ENCODE data around the gene CRACDL. TPM values are rescaled to one million over a fixed set of nuclear protein-coding genes. Genes with fewer than 3 reads are reported as not detected.

The CRACDL gene
- total RNA-seq, 1 experiment from 2014 or later: 2.4 TPM

GRCh38 chr2:98909317-98910211 lies 26.5 kb downstream of the CRACDL start:
- ATAC-seq (peak; percentile 64), DNase-seq (ENCODE audit: low read depth, low spot score) (no peak)
- ChIA-PET CTCF (no interaction called here), POLR2A (interaction anchor here (0.6 kb wide), 1 partner anchor 70 kb away, joined by 4 read pairs; no protein-coding TSS in a partner anchor)
- BruUV-seq (replicated peaks): no TSS peak
- no peak overlapping the region for H3K4me3 ChIP-seq (ENCODE audit: low read depth in 2 of 2, low read length in 2 of 2)
- no peaks in the 10 kb centered on the region for H3K9me3 ChIP-seq (ENCODE audit: control insufficient read depth, insufficient read depth, low read depth, low read length)
- intact Hi-C loops (cut with micrococcal nuclease; ENCODE audit: unreplicated experiment) (no loop called here), in situ Hi-C loops (cut with HindIII; ENCODE audit: low pct_unique_long_range_greater_than_20kb, low sequenced_read_pairs) (no loop called here)
- no peak for TF ChIP-seq SIN3A (IDR thresholded peaks at IDR 0.05; ENCODE audit: borderline replicate concordance, insufficient read depth, low read depth, low read length)
- TF ChIP-seq REST (IDR thresholded peaks at IDR 0.05; ENCODE audit: insufficient read depth in 1 of 2, low read depth in 2 of 2, low read length in 1 of 2): no peak
- 0 out of 2 replicates have a peak, but pooled peaks have one; percentile 18 for TF ChIP-seq TCF7L2 (IDR thresholded peaks at IDR 0.05; ENCODE audit: low read depth, low read length)
- no peak for TF ChIP-seq POLR2AphosphoS5 (IDR thresholded peaks at IDR 0.05; ENCODE audit: low read depth, low read length)
- no peak for TF ChIP-seq CTCF (IDR thresholded peaks at IDR 0.05)
- peak overlapping the region; percentile 55 for H3K27ac ChIP-seq (ENCODE audit: low read length)
- peaks cover 28% of the 10 kb centered on the region for H3K4me1 ChIP-seq (ENCODE audit: control insufficient read depth, insufficient read depth, low read length)
- H3K27me3 ChIP-seq (ENCODE audit: control insufficient read depth, insufficient read depth, low read length): no peaks in the 10 kb centered on the region
- H3K36me3 ChIP-seq (ENCODE audit: control insufficient read depth, insufficient read depth, low read length): no peaks in the 10 kb centered on the region

- in situ Hi-C loops (cut with HindIII; ENCODE audit: low pct_unique_long_range_greater_than_20kb, low sequenced_read_pairs) (no loop called here), intact Hi-C loops (cut with micrococcal nuclease; ENCODE audit: unreplicated experiment) (no loop called here)
- DNase-seq (ENCODE audit: low read depth, low spot score) (no peak), ATAC-seq (no peak)
- Histone ChIP-seq H3K36me3 (ENCODE audit: control insufficient read depth, insufficient read depth, low read length) (no peaks in the 10 kb centered on the region), H3K9me3 (ENCODE audit: control insufficient read depth, insufficient read depth, low read depth, low read length) (no peaks in the 10 kb centered on the region), H3K27me3 (ENCODE audit: control insufficient read depth, insufficient read depth, low read length) (no peaks in the 10 kb centered on the region), H3K4me1 (ENCODE audit: control insufficient read depth, insufficient read depth, low read length) (peaks cover 28% of the 10 kb centered on the region), H3K4me3 (ENCODE audit: low read depth in 2 of 2, low read length in 2 of 2) (no peak overlapping the region), H3K27ac (ENCODE audit: low read length) (peak overlapping the region; percentile 54; the same call in 1 of the 2 replicates)
- CTCF ChIA-PET: no interaction called here
- POLR2A ChIA-PET: no interaction called here
- no TSS peak for BruUV-seq (replicated peaks)
- no peak for TF ChIP-seq TCF7L2 (IDR thresholded peaks at IDR 0.05; ENCODE audit: low read depth, low read length)
- TF ChIP-seq CTCF (IDR thresholded peaks at IDR 0.05): no peak
- TF ChIP-seq POLR2AphosphoS5 (IDR thresholded peaks at IDR 0.05; ENCODE audit: low read depth, low read length): no peak
- TF ChIP-seq REST (IDR thresholded peaks at IDR 0.05; ENCODE audit: insufficient read depth in 1 of 2, low read depth in 2 of 2, low read length in 1 of 2): no peak
- no peak for TF ChIP-seq SIN3A (IDR thresholded peaks at IDR 0.05; ENCODE audit: borderline replicate concordance, insufficient read depth, low read depth, low read length)
These were observed 27.1 kb downstream of the CRACDL start for GRCh38 chr2:98908931-98909316.

All from Panc1 (cell line).